Measurements from ENCODE around the gene OR2T4. TPM values are rescaled to one million over a fixed set of nuclear protein-coding genes. Genes with fewer than 3 reads are reported as not detected.

OR2T4 gene
- total RNA-seq, 1 donor from 2014 or later, result not detected

- Mint-ChIP-seq H3K4me1 (no peaks in the 10 kb centered on the region), H3K36me3 (ENCODE audit: low read depth) (peaks cover 10% of the 10 kb centered on the region), H3K27ac (ENCODE audit: unreplicated experiment) (no peak overlapping the region), H3K4me3 (no peak overlapping the region), H3K27me3 (ENCODE audit: low read depth) (no peaks in the 10 kb centered on the region), H3K9me3 (peaks cover 17% of the 10 kb centered on the region)
- no peak for DNase-seq (ENCODE audit: low read depth, low spot score)
- TF ChIP-seq CTCF (conservative IDR thresholded peaks at IDR 0.05), result no peak
These were observed 2.0 kb upstream of the OR2T4 start for GRCh38 chr1:248359415-248359814.

DNA sequence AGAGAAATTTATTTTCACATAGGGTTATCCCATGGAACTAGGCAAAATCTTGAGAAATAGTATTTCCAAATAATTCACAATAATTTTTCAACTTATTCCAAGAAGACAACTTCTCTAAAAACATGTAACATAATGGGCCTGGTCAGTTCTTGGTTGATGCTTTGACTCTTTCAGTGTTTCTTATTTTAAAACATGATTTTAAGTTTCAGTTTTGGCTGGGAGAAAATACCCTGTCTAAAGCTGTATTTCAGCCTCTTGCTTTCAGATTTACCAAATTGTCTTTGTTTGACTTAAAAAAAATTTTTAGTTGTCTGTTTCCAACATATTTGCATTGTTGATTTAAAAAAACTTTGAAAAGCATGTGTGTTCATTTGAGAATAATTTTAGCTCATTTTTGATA is 5.1 kb downstream of the OR2T4 start:
- TF ChIP-seq CTCF (conservative IDR thresholded peaks at IDR 0.05), result no peak
- no peak overlapping the region for H3K27ac Mint-ChIP-seq (ENCODE audit: unreplicated experiment)
- H3K9me3 Mint-ChIP-seq, result peaks cover 35% of the 10 kb centered on the region
- no peaks in the 10 kb centered on the region for H3K4me1 Mint-ChIP-seq
- no peak for DNase-seq (ENCODE audit: low read depth, low spot score)
- no peaks in the 10 kb centered on the region for H3K27me3 Mint-ChIP-seq (ENCODE audit: low read depth)
- H3K4me3 Mint-ChIP-seq, result no peak overlapping the region
- peaks cover 10% of the 10 kb centered on the region for H3K36me3 Mint-ChIP-seq (ENCODE audit: low read depth)

DNA sequence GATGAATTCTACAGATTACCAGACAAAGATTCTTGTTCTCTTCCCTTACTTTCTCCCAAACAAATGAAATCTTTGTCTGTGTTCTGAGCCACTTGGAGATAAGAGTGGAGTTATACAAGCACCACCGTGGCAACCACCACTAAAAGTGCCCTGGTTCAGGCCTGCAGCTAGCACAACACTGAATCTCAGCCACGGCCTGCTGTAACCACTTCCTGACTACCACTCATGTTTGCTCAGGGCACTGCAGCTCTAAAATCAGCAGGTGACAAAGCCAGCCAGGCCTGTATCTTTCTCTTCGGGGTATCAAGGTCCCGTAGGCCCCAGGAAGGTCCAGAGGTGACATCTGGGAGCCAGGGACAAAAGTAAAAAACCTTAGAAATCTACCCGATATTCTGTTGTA is 10.9 kb downstream of the OR2T4 start:
- DNase-seq (ENCODE audit: low read depth, low spot score), result no peak
- peaks cover 5% of the 10 kb centered on the region for H3K36me3 Mint-ChIP-seq (ENCODE audit: low read depth)
- TF ChIP-seq CTCF (conservative IDR thresholded peaks at IDR 0.05), result no peak

DNA sequence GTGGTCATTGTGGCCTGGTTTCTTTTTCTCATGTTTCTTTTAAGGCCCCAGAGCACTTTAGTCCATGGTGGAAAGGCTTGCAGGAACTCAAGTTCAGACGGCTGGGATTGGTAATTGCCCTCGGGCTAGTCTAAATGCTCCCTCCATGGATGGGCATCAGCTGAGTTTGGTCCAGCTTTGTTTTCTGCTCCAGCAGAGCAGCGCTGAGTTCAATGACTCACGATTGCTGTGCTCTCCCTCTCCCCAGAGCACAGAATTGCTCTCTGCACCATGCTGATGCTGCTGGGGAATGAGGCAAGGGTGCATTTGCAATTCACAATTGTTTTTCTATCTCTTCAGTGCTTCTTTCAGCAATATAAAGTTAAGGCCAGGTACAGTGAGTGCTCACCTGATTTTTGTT is 12.3 kb downstream of the OR2T4 start:
- H3K4me1 Mint-ChIP-seq, result no peaks in the 10 kb centered on the region
- no peak overlapping the region for H3K27ac Mint-ChIP-seq (ENCODE audit: unreplicated experiment)
- H3K9me3 Mint-ChIP-seq, result peaks cover 29% of the 10 kb centered on the region
- H3K4me3 Mint-ChIP-seq, result no peak overlapping the region
- TF ChIP-seq CTCF (conservative IDR thresholded peaks at IDR 0.05), result no peak
- H3K27me3 Mint-ChIP-seq (ENCODE audit: low read depth), result no peaks in the 10 kb centered on the region
- peaks cover 5% of the 10 kb centered on the region for H3K36me3 Mint-ChIP-seq (ENCODE audit: low read depth)
- no peak for DNase-seq (ENCODE audit: low read depth, low spot score)

More for the DNA sequence above, 10.9 kb downstream of the OR2T4 start:
- H3K9me3 Mint-ChIP-seq, result peaks cover 29% of the 10 kb centered on the region
- H3K4me3 Mint-ChIP-seq, result no peak overlapping the region
- H3K27me3 Mint-ChIP-seq (ENCODE audit: low read depth), result no peaks in the 10 kb centered on the region
- no peaks in the 10 kb centered on the region for H3K4me1 Mint-ChIP-seq
- no peak overlapping the region for H3K27ac Mint-ChIP-seq (ENCODE audit: unreplicated experiment)

- TF ChIP-seq CTCF (conservative IDR thresholded peaks at IDR 0.05), result no peak
- Mint-ChIP-seq H3K27me3 (ENCODE audit: low read depth) (no peaks in the 10 kb centered on the region), H3K27ac (ENCODE audit: unreplicated experiment) (no peak within 1 kb of the TSS), H3K36me3 (ENCODE audit: low read depth) (peaks cover 9% of the 10 kb centered on the region), H3K9me3 (peaks cover 22% of the 10 kb centered on the region), H3K4me3 (no peak within 1 kb of the TSS), H3K4me1 (no peaks in the 10 kb centered on the region)
- DNase-seq (ENCODE audit: low read depth, low spot score), result no peak
These were observed 14.0 kb downstream of the OR2T4 start, which contains the start of gene OR2T6 for GRCh38 chr1:248375446-248375845. TSS of gene OR2T6 (plus strand) at chr1:248375746. CDS start at chr1:248387609, 11,863 bp downstream.

GRCh38 chr1:248376916-248377315 is 15.5 kb downstream of the OR2T4 start:
- no peak for DNase-seq (ENCODE audit: low read depth, low spot score)
- peaks cover 17% of the 10 kb centered on the region for H3K9me3 Mint-ChIP-seq
- H3K27me3 Mint-ChIP-seq (ENCODE audit: low read depth), result no peaks in the 10 kb centered on the region
- peaks cover 8% of the 10 kb centered on the region for H3K36me3 Mint-ChIP-seq (ENCODE audit: low read depth)
- no peak for TF ChIP-seq CTCF (conservative IDR thresholded peaks at IDR 0.05)
- H3K4me1 Mint-ChIP-seq, result no peaks in the 10 kb centered on the region
- H3K27ac Mint-ChIP-seq (ENCODE audit: unreplicated experiment), result no peak overlapping the region
- no peak overlapping the region for H3K4me3 Mint-ChIP-seq

All from neural crest cell (in vitro differentiated cells).